CD4-positive, alpha-beta T cell treated with Interleukin-6 at 100 ng/mL for 8 hours (primary cell): ENCODE results near the gene BICDL2.
"Not testable (repeated sequence)": the region's sequence is repeated elsewhere in the genome, so short reads cannot be mapped to it uniquely, and the experiment has no call there.

Source experiments
- DNase-seq: peaks from one replicate; pipeline ENCODE4 v3.0.0-alpha.2; 2020; ENCODE audit warnings: mixed read lengths, low spot score

The BICDL2 gene

DNA sequence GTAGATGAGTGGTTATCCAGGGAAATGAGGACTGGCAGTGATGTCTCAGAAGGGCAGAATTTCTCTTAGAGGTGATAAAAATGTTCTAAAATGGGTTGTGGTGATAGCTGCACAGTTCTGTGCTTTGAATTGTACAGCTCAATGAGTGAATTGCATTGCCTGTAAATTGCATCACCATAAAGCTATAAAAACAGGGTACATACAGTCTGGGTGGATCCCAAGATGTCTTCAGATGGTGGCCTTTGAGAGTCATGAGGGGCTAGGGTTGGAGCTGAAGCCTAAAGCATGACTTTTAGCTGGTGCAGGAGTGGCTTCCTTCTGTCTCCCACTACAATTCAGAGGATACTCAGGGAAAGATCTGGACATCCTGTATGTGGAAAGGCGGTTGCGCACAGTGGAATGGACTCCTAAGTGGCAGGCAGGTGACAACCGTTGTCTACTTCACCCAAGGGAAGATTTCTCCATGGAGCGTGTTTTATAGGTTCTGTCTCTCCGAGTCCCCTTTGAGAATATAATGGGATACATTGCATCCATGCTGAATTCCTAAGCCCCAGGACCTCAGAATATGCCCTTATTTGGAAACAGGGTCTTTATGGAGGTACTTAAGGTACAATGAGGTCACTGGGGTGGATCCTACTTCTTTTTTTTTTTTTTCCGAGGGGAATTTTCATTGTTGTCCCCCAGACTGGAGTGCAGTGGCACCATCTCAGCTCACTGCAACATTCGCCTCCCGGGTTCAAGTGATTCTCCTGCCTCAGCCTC is 27.1 kb upstream of the BICDL2 start:
- DNase-seq = no peak

DNA sequence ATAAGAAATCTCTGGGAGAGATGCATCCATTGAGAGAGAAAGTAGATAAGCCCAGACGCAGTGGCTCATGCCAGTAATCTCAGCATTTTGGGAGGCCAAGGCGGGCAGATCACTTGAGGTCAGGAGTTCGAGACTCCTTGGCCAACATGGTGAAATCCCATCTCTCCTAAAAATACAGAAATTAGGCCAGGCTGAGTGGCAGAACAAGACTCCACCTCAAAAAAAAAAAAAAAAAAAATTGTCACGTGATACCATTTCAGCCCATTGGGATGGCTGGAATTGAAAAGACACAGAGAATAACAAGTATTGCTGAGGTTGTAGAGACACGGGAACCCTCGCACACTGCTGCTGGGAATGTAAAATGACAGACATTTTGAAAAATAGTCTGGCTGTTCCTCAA is 25.8 kb upstream of the BICDL2 start:
- DNase-seq = no peak

DNA sequence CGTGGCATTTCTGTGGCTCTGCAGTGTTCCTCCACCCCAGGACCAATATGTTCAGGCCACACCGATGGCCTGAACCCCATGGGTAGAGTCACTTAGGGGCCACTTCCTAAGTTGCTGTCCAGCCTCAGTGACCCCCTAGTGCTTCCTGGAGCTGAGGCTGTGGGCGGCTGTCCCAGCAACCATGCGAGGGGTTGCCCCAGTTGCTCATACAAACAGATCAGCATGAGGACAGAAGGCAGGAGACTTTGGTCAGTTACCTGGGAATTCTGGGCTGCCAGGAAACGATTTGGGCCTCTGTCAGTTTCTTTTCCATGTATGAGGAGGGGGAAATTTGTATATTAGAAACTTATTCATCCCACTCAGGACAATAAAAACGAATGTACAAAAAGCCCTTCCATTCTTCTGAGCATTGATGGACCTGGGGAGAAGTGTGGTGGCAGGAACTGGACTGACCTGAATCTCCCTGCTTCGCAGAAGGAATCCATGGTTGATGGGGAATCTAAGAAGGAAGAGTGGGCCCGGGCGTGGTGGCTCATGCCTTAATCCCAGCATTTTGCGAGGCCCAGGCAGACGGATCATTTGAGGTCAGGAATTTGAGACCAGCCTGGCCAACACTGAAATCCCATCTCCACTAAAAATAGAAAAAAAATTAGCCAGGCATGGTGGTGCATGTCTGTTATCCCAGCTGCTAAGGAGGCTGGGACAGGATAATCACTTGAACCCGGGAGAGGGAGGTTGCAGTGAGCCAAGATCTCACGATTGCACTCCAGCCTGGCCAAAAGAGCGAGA is 23.8 kb upstream of the BICDL2 start:
- no peak for DNase-seq

DNA sequence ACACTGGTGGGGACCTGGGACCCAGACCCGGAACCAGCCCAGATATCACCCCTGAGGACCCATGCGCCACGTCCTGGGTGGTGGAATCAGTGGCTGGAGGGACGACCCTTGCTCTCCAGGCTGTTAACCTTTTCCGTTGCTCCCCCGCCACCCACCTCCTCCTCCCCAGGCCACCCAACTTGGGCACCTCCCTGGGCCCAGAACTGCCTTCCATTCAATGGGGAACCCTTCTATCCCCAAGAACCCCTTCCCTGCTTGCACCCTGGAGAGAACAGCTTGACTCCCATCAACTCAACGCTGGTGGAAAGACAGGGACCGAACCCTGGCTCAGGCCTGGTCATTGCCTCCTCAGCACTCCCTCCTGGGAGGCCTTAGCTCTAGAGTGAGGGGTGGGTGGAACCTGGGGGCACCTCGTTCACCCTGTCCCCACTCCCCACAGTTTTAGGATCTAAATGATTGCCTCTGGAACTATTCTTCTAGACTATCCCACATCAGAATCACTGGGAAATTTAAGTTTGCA is 23.0 kb upstream of the BICDL2 start:
- no peak for DNase-seq

DNA sequence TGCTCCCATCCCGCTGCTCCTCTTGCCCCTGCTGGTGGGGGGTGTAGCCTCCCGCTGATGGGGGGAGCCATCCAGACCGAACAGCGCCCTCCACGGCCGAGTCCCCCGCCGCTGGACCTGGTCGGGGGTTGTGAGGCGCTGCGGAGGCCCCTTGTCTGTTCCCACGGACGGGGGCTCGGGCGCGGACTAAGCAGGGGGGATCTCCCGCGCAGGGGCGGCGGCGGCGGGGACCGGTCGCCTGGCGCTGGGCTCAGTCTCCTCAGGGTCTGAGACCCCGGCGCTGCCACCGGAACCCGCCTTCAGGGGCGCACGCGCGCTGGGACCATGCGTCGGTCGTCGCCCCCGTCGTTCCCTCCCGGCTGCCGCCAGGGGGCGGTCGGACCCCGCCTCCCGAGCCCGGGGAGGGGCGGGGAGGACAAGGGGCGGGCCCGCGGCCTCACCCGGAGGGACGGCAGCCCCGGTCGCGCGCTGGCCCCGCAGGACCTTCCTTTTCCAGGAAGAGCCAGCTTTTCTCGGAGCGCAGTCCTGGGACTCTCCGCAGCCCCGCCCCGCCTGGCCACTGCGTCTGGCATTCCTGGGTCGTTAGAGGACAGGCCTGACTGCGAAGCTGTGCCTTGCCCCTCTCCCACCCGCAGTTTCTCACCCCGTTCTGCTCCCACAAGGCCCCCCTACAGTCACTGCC is 22.4 kb upstream of the BICDL2 start:
- peak; percentile 85 for DNase-seq

DNA sequence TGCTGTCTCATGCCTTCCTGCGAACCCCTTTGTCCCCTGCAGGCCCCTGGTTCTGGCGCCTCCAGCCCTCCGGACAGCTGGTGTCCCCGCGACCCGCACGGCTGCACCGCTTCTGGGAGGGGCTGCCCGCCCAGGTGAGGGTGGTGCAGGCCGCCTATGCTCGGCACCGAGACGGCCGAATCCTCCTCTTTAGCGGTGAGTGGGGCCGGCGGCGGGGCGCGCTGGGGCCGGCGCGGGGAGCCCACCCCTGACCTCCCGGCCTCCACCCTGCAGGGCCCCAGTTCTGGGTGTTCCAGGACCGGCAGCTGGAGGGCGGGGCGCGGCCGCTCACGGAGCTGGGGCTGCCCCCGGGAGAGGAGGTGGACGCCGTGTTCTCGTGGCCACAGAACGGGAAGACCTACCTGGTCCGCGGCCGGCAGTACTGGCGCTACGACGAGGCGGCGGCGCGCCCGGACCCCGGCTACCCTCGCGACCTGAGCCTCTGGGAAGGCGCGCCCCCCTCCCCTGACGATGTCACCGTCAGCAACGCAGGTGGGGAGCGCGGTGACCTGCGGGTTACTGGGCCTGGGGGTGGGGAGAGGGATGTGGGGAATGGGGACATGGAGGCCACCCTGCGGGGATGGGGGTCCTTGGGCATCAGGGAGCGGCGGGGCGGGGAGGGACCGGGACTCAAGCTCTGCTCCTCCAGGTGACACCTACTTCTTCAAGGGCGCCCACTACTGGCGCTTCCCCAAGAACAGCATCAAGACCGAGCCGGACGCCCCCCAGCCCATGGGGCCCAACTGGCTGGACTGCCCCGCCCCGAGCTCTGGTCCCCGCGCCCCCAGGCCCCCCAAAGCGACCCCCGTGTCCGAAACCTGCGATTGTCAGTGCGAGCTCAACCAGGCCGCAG is 21.6 kb upstream of the BICDL2 start:
- DNase-seq = peak; percentile 59

DNA sequence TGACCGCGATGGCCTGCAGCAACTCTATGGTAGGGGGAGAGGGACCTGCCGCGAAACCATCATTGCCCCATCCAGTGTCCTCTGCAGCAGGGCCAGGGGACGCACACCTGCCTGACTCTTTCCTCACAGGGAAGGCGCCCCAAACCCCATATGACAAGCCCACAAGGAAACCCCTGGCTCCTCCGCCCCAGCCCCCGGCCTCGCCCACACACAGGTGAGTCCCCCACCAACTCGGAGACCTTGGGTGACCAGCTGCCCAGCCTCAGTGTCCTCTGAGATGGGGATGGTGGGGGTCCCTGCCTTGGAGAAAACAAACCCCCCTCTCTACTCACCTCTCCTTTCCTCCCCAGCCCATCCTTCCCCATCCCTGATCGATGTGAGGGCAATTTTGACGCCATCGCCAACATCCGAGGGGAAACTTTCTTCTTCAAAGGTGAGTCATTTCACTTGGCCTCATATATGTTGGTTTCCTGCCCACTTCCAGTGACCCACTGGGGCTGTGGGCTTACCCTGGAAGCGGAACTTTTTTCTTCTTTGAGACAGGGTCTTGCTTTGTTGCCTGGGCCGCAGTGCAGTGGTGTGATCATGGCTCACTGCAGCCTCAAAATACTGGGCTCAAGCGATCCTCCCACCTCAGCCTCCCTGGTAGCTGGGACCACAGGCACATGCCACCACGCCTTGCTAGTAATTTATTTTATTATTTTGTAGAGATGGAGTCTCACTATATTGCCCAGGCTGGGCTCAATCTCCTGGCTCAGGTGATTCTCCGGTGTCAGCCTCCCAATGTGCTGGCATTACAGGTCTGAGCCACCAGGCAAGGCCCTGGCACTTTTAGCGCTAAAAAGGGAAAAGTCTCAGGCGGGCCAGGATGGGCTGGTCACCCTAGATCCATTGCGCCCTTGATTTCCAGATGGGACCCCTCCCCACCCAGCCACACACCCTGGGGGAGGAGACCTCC is 20.7 kb upstream of the BICDL2 start:
- no peak for DNase-seq

DNA sequence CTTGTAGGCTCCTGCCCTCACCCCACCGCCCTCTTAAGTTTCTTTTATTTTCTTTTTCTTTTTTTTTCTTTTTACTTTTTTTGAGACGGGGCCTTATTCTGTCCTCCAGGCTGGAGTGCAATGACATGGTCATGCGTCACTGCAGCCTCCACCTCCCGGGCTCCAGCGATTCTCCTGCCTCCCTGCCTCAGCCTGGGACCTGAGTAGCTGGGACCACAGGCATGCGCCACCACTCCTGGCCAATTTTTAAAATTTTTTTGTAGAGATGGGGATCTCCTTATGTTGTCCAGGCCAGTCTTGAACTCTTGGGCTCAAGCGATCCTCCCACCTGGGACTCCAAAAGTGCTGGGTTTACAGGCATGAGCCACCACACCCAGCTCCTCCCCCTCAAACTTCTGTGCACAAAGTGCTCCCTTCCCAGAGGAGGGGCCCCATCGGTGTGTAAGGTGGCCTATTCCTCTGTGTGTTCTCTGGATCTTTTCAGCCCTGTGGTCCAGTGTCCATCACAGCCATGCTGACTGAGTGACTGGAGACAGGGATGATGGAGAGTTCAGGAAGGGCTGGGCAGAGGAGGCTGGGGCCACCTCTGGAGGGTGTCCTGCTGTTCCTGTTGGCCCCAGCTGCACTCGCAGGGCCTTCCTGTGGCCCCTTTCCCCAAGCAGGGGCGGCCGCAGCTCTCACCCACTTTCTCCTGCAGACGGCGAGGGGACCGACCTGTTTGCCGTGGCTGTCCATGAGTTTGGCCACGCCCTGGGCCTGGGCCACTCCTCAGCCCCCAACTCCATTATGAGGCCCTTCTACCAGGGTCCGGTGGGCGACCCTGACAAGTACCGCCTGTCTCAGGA is 19.8 kb upstream of the BICDL2 start:
- no peak for DNase-seq

DNA sequence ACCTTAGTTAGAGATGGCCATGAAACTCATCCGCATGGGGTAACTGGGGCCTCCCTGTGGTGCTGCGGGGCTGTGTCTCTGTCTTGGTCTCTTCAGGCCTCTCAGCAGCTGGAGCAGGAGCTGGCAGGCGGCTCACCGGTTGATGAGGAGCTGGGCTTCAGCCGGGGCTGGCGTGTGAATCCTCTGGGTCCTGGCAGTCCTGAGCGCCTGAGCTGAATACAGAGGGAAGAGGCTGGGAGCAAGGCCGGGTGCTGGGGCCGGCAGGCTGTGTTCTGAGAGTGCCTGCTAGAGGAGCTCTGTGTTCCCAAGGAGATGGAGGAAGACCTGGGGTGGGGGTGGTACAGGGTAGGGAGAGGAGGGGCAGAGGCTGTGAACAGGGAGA is 19.0 kb upstream of the BICDL2 start:
- DNase-seq = not testable (repeated sequence)

DNA sequence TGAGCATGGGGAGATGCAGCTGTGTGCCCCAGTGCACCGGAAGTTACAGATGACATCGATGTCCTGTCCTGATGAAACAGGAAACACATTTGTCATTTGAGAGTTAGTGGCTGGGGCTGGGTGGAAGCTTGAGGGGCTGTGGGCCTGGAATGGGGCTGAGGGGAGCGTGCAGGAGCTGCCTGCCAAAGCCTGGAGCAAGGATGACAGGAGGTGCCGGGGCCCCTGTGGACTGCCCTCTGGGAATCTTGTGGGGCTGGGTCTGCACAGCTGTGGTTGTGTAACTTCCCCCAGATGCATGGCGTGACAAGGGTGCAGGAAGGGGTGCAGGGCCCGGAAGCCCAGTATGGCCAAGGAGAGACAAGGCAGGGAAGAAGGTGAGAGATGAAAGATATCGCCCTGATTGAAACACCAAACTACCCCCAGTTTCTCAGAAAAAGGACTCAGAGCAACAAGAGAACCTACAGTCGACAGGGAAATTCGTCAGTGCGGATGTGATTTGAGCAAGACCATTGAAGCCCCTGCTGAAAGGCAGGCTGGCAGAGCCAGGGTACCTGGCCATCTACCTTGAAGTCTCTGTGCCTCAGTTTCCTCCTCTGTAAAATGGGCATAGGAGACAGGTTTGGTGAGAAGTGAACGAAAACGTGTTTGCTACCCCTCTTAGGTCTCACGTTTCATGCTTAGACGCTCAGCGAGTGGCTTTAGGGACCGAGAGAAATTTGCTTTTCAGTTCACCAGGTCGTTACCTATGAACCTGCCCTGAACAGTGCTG is 18.4 kb upstream of the BICDL2 start:
- DNase-seq = no peak

DNA sequence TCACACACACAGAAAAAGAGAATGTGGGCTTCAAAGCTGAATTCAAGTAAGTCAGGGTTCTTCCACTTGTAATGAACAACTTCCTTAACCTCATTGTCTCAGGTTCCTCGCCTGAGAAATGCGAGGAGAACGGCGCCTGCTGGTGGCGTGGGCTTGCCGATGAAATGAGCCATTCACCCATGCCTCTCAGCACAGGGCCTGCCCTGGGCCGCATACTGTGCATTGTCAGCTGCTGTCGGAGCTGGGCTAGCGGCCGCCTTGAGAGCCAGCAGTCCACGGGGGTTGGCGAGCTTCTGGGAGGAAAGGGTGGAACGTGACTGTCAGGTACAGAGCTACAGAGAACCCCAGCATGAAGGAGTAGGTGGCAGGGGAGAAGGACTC is 16.6 kb upstream of the BICDL2 start:
- DNase-seq = not testable (repeated sequence)

DNA sequence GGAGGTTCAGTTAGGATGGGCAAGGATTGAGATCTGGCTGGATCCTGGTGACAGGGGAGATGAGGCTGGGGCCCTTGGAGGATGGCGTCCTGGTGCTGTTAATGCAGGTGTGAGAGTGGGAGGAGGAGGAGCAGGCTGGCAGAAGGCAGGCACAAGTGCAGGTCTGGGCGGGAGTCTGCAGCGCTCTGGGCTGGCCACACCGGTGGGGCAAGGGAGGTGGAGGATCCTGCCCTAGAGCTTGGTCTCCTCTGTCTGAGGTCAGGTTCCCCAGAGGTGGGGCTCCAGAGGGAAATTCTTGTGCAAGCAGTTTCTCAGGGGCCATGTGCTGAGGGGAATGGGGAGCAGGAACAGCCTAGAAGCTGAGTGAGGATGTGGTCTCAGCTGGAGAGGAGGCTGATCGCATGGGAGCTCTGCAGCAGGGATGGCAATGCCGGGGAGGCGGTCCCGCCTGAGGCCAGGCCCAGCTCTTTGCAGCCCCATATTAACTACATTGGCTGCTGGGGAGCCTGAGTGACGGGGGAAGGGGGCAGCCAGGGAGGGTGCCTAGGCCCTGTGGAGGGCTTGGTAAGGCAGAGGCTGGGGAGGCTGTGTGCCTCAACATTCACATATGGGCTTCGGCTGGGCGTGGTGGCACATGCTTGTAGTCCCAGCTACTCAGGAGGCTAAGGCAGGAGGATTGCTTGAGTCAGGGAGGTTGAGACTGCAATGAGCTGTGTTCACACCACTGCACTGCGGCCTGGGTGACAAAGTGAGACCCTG is 16.0 kb upstream of the BICDL2 start:
- not testable (repeated sequence) for DNase-seq

DNA sequence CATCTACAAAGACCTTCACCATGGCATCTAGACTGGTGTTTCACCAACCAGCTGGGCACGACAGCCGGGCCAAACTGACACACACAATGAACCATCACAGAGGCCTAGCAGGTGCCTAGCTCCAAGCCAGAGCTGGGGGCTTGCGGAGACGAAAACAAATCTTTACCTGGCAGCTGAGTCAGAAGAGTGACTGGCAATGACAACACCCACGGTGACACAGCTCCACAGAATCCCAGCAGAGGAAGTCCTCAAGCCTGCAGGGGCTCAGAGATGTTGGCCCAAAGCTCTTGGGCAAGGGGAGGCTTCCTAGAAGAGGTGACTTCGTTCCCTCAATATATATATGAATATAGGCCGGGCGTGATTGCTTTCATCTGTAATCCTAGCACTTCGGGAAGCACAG is 14.8 kb upstream of the BICDL2 start:
- no peak for DNase-seq

DNA sequence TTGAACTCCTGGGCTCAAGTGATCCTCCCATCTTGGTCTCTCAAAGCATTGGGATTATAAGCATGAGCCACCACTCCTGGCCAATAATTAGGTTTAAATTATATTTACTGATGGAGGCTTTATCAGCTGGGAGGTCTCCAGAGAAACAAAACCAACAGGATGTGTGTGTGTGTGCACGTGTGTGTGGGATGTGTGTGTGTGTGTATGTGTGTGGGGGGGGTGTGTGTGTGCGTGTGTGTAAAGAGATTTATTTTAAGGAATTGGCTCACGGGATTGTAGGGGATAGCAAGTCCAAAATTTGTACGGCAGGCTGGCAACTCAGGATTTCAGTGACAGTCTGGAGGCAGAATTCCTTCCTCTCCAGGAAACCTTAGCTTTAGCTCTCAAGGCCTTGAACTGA is 14.3 kb upstream of the BICDL2 start:
- no peak for DNase-seq

DNA sequence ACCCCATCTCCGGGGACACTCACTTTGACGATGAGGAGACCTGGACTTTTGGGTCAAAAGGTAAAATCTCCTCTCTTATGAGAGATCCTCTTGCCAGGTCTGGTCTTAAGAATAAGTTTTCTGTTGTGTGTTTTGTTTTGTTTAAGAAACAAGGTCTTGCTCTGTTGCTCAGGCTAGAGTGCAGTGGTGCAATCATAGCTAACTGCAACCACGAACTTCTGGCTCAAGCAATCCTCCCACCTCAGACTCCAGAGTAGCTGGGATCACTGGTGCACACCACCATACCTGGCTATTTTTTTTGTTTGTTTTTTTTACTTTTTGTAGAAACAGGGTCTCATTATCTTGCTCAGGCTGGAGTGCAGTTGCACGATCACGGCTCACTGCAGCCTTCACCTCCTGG is 13.7 kb upstream of the BICDL2 start:
- DNase-seq = no peak

DNA sequence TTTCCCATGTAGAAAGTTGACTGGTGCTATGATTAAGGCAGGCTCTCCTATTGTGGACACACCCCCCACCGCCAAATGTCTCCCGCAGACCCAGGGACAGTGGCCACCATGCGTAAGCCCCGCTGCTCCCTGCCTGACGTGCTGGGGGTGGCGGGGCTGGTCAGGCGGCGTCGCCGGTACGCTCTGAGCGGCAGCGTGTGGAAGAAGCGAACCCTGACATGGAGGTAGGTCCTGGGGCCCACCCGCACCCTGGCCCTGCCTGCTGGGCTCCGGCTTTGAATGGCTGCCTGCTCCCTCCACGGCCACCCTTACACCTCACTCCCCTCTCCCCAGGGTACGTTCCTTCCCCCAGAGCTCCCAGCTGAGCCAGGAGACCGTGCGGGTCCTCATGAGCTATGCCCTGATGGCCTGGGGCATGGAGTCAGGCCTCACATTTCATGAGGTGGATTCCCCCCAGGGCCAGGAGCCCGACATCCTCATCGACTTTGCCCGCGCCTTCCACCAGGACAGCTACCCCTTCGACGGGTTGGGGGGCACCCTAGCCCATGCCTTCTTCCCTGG is 13.3 kb upstream of the BICDL2 start:
- DNase-seq = no peak

DNA sequence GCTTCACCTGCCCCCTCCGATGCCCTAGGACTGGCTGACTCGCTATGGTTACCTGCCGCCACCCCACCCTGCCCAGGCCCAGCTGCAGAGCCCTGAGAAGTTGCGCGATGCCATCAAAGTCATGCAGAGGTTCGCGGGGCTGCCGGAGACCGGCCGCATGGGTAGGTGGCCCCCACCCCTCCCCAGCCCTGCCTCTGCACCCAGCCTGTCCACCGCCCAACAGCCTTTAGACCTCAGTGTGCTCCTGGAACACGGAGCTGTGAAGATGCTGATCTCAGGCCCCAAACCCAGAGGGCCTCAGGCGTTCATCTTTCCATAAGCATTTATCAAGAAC is 10.6 kb upstream of the BICDL2 start:
- DNase-seq = no peak
